IPS DF 6.9 (cell line): ENCODE measurements around the gene SPO11.
"Not testable (repeated sequence)": the region's sequence is repeated elsewhere in the genome, so short reads cannot be mapped to it uniquely, and the experiment has no call there.

ENCODE experiments used
- DNase-seq: peaks from one replicate; pipeline ENCODE4 v3.0.0-alpha.2; 2013; ENCODE audit warnings: low read depth, low spot score
- H3K27ac ChIP-seq: one replicate; pipeline ENCODE4 v1.5.1; 2013; ENCODE audit warnings: low read length, control low read depth
- H3K27me3 ChIP-seq: 2 replicates; pipeline ENCODE4 v1.6.1; 2013; ENCODE audit warnings: mild to moderate bottlenecking, low read length; ENCODE audit not compliant: control insufficient read depth, insufficient read depth
- H3K36me3 ChIP-seq: 2 replicates; pipeline ENCODE4 v1.6.1; 2013; ENCODE audit warnings: low read length; ENCODE audit not compliant: control insufficient read depth, insufficient read depth
- H3K4me1 ChIP-seq: 2 replicates; pipeline ENCODE4 v1.6.1; 2013; ENCODE audit warnings: low read length; ENCODE audit not compliant: control insufficient read depth, insufficient read depth
- H3K4me3 ChIP-seq: 2 replicates; pipeline ENCODE4 v1.5.1; 2013; ENCODE audit warnings: mild to moderate bottlenecking, low read length
- H3K9me3 ChIP-seq: 2 replicates; pipeline ENCODE4 v1.6.1; 2013; ENCODE audit warnings: low read length, inconsistent platforms; ENCODE audit not compliant: control insufficient read depth, insufficient read depth
- WGBS: extraction: QIAGEN DNeasy Blood & Tissue Kit; methylation state at CpG from one replicate; pipeline ENCODE4 v1.1.7; 2013; ENCODE audit warnings: mixed read lengths, missing lambda C conversion rate; ENCODE audit not compliant: insufficient read length, insufficient coverage; 5-methylcytosine and 5-hydroxymethylcytosine counted together

SPO11 gene

GRCh38 chr20:57341663-57342062 lies 12.1 kb downstream of the SPO11 start:
- H3K27ac ChIP-seq = no peak overlapping the region
- no CpG with 5 or more reads among the region's 2 CpGs for WGBS

DNA sequence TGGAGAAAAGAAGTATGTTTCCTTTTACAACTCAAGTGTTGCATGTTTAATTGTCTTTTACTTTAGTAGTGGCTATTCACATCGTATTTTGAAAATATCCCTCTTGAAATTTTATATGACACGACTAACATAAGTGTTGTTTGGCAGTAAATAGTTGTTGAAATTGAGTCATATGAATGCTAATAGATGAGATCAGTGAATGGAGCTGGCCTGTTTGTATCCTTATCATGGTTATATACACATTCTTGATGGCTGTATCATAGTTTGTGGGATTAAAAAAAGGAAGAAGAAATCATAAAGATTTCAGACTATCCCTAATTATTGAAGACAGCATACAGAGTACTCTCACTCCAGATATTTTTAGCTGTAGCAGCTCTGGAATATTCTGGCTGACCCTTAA lies 13.2 kb downstream of the SPO11 start:
- no peaks in the 10 kb centered on the region for H3K9me3 ChIP-seq
- no peak overlapping the region for H3K27ac ChIP-seq
- no CpG with 5 or more reads among the region's 2 CpGs for WGBS
- no peaks in the 10 kb centered on the region for H3K27me3 ChIP-seq
- H3K36me3 ChIP-seq = no peaks in the 10 kb centered on the region
- no peak for DNase-seq
- H3K4me3 ChIP-seq = no peak overlapping the region
- no peaks in the 10 kb centered on the region for H3K4me1 ChIP-seq

More at GRCh38 chr20:57341663-57342062, 12.1 kb downstream of the SPO11 start:
- Histone ChIP-seq H3K9me3 (no peaks in the 10 kb centered on the region), H3K4me3 (no peak overlapping the region), H3K36me3 (no peaks in the 10 kb centered on the region), H3K27me3 (no peaks in the 10 kb centered on the region), H3K4me1 (no peaks in the 10 kb centered on the region)
- no peak for DNase-seq

DNA sequence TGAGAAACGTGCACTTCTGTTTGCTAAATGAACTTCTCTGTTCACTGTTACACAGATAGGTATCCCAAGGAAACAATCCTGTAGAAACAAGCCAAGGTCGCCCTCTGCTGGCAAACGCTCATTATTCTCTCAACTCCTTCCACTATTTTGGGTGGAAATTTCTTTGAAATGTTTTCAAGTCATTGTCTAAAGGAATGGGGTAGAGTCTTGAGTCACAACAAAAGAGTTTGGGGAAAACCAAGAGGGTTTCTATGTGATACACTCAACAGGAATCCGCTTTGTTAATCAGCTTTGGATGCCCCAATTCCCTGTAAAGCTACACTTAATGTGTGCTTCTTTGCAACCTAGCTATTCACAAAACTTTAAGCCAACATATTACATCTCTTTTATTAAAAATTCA lies 16.9 kb downstream of the SPO11 start:
- DNase-seq = no peak
- no peaks in the 10 kb centered on the region for H3K9me3 ChIP-seq
- WGBS = no CpG with 5 or more reads among the region's 4 CpGs
- no peaks in the 10 kb centered on the region for H3K27me3 ChIP-seq
- no peaks in the 10 kb centered on the region for H3K4me1 ChIP-seq
- H3K27ac ChIP-seq = no peak overlapping the region
- no peak overlapping the region for H3K4me3 ChIP-seq
- H3K36me3 ChIP-seq = no peaks in the 10 kb centered on the region

- no peaks in the 10 kb centered on the region for H3K36me3 ChIP-seq
- no peak for DNase-seq
- no peak overlapping the region for H3K27ac ChIP-seq
- H3K4me3 ChIP-seq = no peak overlapping the region
- no peaks in the 10 kb centered on the region for H3K27me3 ChIP-seq
- H3K9me3 ChIP-seq = no peaks in the 10 kb centered on the region
- H3K4me1 ChIP-seq = no peaks in the 10 kb centered on the region
- WGBS = no CpG with 5 or more reads among the region's 4 CpGs
Observed at GRCh38 chr20:57347393-57347792, 17.8 kb downstream of the SPO11 start.

DNA sequence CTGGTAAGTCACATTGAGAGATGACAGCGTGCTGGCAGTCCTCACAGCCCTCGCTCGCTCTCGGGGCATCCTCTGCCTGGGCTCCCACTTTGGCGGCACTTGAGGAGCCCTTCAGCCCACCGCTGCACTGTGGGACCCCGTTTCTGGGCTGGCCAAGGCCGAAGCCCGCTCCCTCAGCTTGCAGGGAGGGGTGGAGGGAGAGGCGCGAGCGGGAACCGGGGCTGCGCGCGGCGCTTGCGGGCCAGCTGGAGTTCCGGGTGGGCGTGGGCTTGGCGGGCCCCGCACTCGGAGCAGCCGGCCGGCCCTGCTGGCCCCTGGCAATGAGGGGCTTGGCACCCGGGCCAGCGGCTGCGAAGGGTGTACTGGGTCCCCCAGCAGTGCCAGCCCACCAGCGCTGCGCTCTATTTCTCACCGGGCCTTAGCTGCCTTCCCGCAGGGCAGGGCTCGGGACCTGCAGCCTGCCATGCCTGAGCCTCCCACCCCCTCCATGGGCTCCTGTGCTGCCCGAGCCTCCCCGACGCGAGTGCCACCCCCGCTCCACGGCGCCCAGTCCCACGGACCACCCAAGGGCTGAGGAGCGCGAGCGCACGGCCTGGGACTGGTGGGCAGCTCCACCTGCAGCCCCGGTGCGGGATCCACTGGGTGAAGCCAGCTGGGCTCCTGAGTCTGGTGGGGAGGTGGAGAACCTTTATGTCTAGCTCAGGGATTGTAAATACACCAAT lies 18.8 kb downstream of the SPO11 start:
- H3K4me3 ChIP-seq, H3K27me3 ChIP-seq, H3K4me1 ChIP-seq, H3K27ac ChIP-seq, H3K36me3 ChIP-seq, H3K9me3 ChIP-seq, DNase-seq: not testable (repeated sequence)
- whole genome bisulfite sequencing = no CpG with 5 or more reads among the region's 47 CpGs

DNA sequence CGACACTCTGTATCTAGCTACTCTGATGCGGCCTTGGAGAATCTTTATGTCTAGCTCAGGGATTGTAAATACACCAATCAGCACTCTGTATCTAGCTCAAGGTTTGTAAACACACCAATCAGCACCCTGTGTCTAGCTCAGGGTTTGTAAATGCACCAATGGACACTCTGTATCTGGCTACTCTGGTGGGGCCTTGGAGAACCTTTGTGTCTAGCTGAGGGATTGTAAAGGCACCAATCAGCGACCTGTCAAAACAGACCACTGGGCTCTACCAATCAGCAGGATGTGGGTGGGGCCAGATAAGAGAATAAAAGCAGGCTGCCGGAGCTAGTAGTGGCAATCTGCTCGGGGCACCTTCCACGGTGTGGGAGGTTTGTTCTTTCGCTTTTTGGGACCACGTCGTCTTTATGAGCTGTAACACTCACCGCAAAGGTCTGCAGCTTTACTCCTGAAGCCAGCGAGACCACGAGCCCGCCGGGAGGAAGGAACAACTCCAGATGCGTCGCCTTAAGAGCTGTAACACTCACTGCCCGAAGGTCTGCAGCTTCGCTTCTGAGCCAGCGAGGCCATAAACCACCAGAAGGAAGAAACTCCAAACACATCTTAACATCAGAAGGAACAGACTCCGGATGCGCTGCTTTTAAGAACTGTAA lies 19.4 kb downstream of the SPO11 start:
- no CpG with 5 or more reads among the region's 21 CpGs for WGBS

DNA sequence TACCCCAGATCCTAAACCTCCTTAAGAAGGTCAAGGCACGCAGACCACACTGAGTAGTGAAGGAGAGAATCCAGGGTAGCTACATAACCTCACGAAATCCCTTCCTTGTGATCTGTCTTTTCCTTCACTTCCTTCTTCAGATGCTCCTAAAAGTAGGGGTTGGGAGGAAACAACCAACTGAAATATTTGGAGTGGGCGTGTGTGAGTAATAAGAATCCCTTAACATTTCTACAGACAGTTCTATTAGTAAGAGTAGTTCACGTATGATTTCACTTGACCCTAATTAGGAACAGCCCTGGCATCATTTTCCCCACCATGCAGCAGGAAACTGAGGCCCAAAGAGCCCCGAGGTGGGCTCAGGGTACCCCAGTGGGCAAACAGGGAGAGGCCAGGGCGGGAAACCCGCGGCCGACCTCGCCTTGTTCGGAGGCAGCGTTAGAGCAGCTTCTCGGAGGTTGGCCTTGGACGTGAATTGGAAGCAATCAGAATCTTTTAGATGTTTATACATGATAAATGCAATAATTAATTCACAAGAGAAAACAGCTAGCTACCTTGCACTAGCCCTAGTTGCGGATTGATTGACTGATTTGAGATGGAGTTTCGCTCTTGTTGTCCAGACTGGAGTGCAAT lies 20.6 kb downstream of the SPO11 start:
- H3K36me3 ChIP-seq = peaks cover 8% of the 10 kb centered on the region; the same call in 1 of the 2 replicates
- H3K27ac ChIP-seq = no peak overlapping the region
- no peak for DNase-seq
- H3K9me3 ChIP-seq = no peaks in the 10 kb centered on the region
- H3K27me3 ChIP-seq = no peaks in the 10 kb centered on the region
- no CpG with 5 or more reads among the region's 16 CpGs for WGBS
- H3K4me1 ChIP-seq = no peaks in the 10 kb centered on the region
- no peak overlapping the region for H3K4me3 ChIP-seq

More for the DNA sequence above, 19.4 kb downstream of the SPO11 start:
- not testable (repeated sequence) for DNase-seq, H3K4me3 ChIP-seq, H3K36me3 ChIP-seq, H3K9me3 ChIP-seq, H3K4me1 ChIP-seq, H3K27me3 ChIP-seq, H3K27ac ChIP-seq

- not testable (repeated sequence) for DNase-seq, H3K27ac ChIP-seq, H3K36me3 ChIP-seq, H3K4me1 ChIP-seq, H3K27me3 ChIP-seq, H3K9me3 ChIP-seq
- no CpG with 5 or more reads among the region's 24 CpGs for WGBS
- peak overlapping the region; percentile 56; the same call in 1 of the 2 replicates for H3K4me3 ChIP-seq
Observed at GRCh38 chr20:57350726-57351041, 21.1 kb downstream of the SPO11 start.

- DNase-seq = peak; percentile 73
- peak within 1 kb of the TSS; percentile 56 for H3K4me3 ChIP-seq
- H3K4me1 ChIP-seq = no peaks in the 10 kb centered on the region
- no peak within 1 kb of the TSS for H3K27ac ChIP-seq
- H3K36me3 ChIP-seq = peaks cover 9% of the 10 kb centered on the region; the same call in 1 of the 2 replicates
- no CpG with 5 or more reads among the region's 64 CpGs for WGBS
- H3K9me3 ChIP-seq = no peaks in the 10 kb centered on the region
- no peaks in the 10 kb centered on the region for H3K27me3 ChIP-seq
Observed at GRCh38 chr20:57351042-57351783, 21.6 kb downstream of the SPO11 start, which contains the start of gene RAE1. RAE1 (plus strand) TSS chr20:57351255; CDS start chr20:57354039, 2,784 bp downstream.

- no peak for DNase-seq
- Histone ChIP-seq H3K27me3 (no peaks in the 10 kb centered on the region), H3K4me3 (no peak overlapping the region), H3K4me1 (no peaks in the 10 kb centered on the region), H3K9me3 (no peaks in the 10 kb centered on the region), H3K27ac (no peak overlapping the region), H3K36me3 (peaks cover 15% of the 10 kb centered on the region)
- WGBS = no CpG with 5 or more reads among the region's 6 CpGs
Observed at GRCh38 chr20:57352305-57352704, 22.7 kb downstream of the SPO11 start.
